HG03520 (cell line): ENCODE data around the gene NUDT15.

Experiments
- ATAC-seq: cut with Tn5 transposase; IDR thresholded peaks from one replicate; pipeline ENCODE4 v1.9.1; 2021; ENCODE audit warnings: mild to moderate bottlenecking, moderate library complexity; ENCODE audit not compliant: unreplicated experiment

The NUDT15 gene

DNA sequence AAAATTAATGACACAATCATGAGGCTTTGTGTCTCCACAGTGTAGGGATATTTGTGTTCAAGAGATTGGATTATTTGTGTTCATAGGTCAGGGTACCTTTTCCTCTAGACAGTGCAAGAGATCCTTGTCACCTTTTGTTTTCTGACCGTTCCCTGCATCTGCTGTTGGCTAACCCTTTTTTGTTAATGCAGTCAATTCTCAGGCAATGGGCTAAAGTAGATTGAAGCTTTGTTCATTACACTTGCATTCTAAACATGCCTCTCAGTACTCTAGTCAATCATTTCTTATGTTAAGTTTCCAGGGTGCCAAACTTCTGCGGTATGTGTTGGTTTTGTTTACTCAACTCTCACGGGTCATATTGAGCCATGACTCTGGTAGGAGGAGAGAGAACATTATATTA, 59.1 kb downstream of the NUDT15 start:
- ATAC-seq = no peak
